Neural cell (in vitro differentiated cells): ENCODE results near the gene CELF5.

Source experiments
- EZH2 ChIP-seq: fragments of 200-600, 300-800 bp; shearing (Covaris generic), sonication (generic); IDR thresholded peaks from 2 replicates; pipeline ENCODE4 v1.6.1; 2014; ENCODE audit warnings: antibody characterized with exemption, low read length, borderline replicate concordance, mild to moderate bottlenecking; ENCODE audit not compliant: insufficient read depth, poor library complexity, severe bottlenecking
- POLR2AphosphoS5 ChIP-seq: IDR thresholded peaks from 2 replicates; pipeline ENCODE4 v1.6.1; 2012

- TF ChIP-seq EZH2 (no peak), POLR2AphosphoS5 (no peak)
These were observed 53.2 kb downstream of the CELF5 start for GRCh38 chr19:3277649-3278048.
